Stimulated activated CD4-positive, alpha-beta T cell treated with anti-CD3 and anti-CD28 coated beads, Interleukin-12 subunit alpha, Interleukin-12 subunit beta, amount 100 ng/mL, for 48 hours (primary cell): ENCODE data around the gene CWF19L2.
A peak's percentile ranks its signal among the peaks of the same experiment; 100 is the strongest.
"Not testable (repeated sequence)": the region's sequence is repeated elsewhere in the genome, so short reads cannot be mapped to it uniquely, and the experiment has no call there.

Experiments used
- DNase-seq, 3 donors: peaks; one replicate each; pipeline ENCODE4 v3.0.0-alpha.2; 2020; ENCODE audit warnings: low read depth in 2 of 3, low spot score in 1 of 3

Gene CWF19L2

DNA sequence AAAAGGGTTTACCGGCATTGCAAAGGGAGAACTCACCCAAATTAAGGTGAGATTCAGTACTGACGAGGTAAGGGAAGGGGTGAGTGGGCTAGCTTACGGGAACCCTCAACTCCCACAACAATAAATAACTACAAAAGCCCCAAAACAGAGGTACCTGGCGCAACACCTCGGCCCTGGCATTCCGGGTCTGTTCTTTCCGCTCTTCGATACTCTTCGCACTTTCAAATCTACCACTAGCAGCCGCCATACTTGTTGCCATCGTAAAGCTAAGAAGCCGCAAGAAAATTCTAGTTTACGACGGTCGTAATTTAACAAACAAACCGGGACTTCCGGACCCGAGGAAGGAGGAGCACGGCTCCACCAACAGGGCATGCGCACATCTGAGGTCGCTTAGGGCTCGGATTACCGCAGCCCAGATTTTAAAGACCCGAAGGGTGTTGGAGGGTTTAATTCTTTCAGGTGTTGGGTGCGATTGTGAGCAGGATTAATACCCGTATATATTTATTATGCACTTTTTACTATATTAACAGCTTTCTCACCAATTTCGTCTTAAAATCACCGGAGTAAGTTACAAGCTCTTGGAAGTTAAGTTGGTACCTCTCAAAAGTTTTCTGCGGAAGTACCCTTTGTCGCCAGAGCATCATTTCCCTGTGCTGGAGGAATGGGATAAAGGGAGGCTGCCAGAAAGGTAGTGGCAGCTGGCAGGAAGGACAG lies at the start of gene CWF19L2:
TSS of gene CWF19L2 (minus strand) at position 268 of the 714 bp plus-strand sequence. CDS start at position 259, 9 bp downstream.
- DNase-seq = peak; percentile 74 to 80 (median 79)

DNA sequence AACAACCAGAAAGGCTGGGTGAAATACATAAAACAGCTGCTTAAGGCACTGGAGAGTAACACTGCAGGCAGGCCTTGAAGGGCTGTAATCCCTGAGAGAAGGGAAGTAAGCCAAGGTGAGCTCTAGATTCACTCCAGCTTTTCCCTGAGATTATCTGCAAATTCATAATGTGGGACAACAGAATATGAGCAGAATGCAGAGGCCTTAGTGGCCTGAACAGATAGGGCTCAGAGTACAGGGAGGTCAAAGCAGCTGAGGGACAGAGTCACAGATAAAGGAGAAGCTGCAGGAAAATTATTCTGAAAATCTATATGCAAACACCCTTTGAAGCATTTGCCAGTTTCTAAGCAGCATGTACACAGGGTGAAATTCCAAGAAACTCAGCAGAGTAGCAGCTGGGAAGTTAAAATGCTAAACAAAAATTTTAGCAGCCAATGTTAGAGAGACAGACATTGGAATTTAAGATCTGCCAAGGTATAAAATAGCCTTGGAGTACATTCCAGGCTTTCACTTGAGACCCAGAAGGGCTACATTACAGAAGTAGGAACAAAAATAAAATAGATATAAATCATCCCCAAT lies 48.1 kb upstream of the CWF19L2 start:
- no peak for DNase-seq

DNA sequence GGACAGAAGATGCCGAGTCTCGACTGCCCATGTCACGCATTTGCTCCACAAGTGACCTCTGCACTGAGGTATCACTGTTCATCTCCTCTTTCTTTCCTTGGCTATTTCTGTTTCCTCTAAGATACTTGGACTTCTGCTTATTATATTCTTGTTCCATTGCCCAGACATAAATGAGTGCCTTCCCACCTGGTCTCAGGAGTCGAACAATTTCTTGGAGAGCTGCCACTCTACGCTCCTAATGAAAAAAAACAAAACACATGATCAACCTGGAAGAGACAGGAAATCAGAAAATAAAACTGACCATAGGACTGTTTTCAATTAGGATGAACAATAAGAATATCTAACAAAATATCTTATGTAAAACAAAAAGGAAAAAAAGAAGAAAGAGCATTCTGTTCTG lies 47.4 kb upstream of the CWF19L2 start:
- DNase-seq = no peak

DNA sequence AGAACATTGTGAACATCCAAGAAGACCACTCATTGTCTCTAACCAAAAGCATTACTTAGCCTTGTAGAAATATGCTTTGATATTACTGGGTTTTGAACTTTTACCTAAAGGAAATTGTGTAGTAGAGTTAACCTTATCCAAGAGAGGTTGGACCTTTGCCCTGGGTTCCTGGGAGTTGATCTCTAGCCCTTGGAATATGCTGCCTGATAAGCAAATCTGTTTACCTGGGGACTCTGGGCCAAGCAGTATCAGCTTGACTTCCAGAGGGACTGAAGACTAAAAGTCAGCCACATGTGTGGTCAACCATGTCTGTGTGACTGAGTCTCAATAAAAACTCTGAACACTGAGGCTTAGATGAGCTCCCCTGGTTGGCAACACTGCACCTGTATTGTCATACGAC lies 44.1 kb upstream of the CWF19L2 start:
- no peak for DNase-seq

DNA sequence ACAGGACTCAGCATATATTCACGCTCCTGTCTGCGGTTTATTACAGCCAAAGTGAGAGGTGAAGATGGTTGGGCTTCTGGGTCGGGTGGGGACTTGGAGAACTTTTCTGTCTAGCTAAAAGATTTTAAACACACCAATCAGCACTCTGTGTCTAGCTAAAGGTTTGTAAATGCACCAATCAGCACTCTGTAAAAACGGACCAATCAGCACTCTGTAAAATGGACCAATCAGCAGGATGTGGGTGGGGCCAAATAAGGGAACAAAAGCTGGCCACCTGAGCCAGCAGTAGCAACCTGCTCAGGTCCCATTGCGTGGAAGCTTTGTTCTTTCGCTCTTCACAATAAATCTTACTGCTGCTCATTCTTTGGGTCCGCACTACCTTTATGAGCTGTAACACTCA lies 39.7 kb upstream of the CWF19L2 start:
- DNase-seq = not testable (repeated sequence)

DNA sequence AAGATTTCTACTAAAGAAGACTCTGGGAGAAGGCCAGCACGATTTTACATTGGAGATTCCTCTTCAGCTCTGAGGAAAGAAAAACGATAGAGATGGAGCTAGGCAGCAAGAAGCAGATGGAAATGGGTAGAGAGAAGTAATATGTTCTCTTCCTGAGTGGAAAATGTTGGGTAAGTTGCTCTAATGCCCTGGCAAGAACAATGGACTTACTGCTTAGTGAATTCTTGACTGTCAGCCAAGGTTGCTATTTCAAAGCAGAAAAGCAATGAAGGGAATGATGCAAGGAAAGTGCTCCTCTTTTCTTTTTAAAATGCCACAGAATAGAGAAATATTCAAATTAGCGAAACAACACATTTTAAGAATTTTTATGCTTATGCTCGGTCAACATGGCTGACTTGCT lies 38.4 kb upstream of the CWF19L2 start:
- no peak for DNase-seq

DNA sequence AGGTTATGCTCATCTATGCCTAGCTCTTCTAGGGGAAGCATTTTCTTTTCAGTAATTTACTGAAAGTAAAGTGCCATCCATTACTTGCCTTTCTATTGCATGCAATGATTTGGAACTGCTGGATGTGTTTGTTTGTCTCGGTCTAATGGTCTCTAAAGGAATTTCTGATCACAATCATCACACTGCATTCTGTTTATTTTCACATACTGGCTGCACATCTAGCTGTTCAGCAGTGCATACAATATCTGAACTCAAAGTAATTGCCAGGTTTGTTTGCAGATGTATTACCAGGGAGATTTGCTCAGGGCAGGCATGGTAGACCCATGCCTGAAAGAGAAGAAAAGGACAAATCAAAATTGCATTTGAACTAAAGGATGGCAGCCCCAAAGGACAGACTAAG lies 36.4 kb upstream of the CWF19L2 start:
- no peak for DNase-seq

DNA sequence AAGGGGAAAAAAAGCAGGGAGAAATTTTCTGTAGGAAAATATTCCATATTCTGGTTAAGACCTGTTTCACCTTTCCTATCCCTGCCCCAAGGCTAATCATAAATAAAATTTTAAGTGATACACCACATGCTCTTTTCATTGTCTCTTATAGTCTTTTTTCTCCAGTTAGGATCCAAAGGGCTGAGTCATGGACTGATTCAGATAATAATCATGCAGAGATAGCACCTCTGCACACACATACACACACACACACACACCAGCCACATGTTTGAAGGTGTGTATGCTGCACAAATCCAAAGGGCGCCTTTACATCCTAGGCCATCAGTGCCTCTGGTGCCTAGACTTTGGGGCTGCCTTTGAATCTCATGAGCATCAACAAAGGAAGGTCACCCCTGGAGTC lies 35.5 kb upstream of the CWF19L2 start:
- no peak for DNase-seq

DNA sequence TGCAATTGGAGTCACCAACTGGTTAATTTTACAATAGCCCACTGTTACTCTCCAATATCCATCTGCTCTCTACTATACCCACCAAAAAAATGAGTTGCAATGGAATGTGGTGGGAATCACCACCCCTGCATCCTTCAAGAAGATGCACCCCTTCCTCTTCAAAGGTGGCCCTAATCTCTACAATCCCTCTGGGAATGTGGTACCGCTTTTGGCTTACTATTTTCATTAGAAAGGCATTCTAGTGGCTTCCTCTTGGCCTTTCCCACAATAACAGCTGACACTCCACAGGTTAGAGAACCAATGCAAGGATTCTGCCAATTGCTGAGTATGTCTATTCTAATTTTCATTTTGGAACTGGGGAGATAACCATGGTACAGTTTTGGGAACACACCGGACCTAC lies 33.2 kb upstream of the CWF19L2 start:
- DNase-seq = no peak

DNA sequence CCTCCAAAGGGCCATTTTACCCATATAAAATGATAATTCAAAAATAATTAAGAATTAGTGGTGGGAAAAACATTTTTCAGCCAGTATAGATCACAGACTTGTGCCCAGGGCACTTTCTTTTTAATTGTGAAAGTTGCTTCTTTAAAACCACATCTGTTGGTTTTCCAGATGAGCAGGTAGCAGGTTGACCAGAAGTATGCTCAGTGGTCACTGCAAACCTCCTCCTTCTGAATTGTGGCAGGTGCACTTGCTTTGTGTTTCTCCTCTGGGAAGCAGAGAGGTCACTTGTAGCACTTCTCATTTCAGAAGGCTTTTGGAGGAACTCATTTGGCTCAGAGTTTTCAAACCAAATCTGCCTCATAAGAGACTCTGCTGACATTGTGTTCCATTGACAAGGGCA lies 24.6 kb upstream of the CWF19L2 start:
- DNase-seq = no peak

DNA sequence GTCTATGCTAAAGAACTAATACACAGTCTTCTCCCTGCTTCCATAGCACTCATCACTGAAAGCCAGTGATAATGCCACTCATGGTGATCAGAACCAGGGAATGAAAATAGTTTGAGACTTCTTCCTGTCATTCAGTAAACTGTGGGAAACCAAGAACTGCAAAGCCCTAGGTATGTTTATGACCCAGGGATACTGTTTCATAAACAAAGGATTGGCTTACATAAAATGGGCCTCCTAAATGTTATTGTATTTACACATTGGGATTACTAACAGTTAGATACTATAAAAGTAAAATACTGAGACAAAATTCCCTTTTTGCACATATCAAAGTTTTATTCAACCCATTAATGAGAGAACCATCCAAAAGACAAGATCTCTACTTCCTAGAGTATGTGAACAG lies 21.3 kb upstream of the CWF19L2 start:
- DNase-seq = no peak

DNA sequence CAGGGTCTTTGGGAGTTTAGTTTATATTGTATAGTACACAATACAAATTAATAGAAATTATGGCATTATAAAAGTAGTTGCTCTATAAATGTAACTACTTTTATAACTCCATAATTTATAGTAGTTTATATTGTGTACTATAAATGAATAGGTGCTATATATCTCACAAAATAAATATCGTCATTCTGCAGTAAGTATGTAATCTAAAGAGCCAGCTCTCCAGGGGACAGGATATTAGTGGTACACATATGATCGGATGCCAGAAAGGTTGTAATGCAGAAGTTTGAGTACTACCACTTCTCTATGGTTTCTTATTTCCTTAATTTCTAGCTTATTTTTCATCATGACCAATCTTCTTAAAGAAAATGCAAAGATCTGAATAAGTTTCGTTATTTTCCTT lies 20.2 kb upstream of the CWF19L2 start:
- DNase-seq = no peak

DNA sequence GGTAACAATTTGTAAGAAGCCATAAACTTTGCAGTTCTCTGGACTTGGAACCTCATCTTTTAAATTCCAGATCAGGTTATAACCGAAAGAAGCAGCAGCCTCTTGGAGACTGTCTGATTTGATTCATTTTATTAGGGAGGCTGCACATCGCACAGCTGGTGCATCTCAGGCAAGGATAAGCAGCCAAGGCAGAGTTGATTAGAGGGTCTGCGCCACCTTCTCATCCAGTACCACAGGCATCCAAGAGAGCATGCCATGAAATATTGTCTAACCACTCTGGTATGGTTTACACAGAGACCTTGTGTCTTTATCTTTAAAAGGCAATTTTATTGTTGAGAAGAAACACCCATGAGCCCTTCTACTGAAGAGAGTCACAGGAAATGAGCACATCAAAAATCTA lies 16.2 kb upstream of the CWF19L2 start:
- DNase-seq = no peak

DNA sequence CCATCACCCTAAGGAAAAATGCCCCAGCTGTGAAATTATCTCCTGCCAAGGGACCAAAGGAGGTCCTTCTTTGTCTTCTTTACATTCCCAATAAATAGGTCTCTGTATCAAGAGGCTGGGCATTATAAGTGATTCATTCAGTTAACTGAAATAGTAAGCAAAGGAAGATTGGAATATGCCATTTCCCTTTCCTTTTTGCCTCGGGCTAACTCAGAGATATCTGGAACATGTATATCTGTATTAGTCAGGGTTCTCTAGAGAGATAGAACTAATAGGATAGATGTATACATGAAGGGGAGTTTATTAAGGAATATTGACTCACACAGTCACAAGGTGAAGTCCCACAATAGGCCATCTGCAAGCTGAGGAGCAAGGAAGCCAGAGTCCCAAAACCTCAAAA lies 15.3 kb upstream of the CWF19L2 start:
- no peak for DNase-seq

DNA sequence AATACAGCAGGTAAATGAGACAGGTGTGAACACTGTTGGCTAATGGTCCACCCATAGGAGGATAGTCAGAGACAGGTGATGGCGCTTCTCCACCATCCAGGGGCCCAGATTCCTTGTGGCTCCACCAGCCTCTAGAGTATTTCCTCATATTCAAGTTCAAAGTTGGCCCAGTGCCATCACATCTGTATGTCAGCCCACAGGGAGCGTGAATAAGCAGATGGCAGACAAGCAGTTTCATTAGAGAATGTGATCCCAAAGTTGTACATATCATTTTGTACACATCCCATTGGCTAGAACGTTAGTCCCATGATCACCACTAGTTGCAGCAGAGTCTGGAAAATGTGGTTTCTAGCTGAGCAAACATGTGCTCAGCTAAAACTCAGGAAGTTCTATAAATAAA lies 11.0 kb upstream of the CWF19L2 start:
- no peak for DNase-seq

DNA sequence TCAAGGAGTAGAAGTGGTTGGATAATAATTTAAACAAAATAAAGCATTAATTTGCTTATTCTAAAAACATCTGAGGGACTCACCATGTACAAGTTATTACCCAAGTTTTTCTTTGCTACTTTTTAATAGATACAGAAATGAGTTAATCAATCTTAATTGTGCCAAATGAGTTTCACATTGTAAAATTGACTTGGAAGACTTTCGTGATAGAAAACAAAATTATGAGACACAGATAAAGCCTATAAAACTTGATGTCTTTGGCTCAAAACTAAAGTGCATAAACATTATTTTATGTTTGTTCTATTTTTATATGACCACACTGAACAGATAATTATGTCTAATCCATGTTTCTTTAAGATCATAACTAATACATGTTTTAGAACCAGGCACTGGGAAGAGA lies 10.1 kb upstream of the CWF19L2 start:
- DNase-seq = no peak

DNA sequence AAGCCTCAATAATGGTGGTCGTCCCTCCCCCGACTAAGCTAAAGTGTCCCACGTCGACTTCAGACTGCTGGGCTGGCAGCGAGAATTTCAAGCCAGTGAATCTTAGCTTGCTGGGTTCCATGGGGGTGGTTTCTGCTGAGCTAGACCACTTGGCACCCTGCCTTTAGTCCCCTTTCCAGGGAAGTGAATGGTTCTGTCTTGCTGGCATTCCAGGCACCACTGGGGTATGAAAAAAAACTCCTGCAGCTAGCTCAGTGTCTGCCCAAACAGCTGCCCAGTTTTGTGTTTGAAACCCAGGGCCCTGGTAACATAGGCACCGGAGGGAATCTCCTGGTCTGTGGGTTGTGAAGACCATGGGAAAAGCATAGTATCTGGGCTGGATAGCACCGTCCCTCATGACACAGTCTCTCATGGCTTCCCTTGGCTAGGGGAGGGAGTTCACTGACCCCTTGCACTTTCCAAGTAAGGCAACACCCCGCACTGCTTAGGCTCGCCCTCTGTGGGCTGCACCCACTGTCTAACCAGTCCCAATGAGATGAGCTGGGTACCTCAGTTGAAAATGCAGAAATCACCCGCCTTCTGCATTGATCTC lies 8.7 kb upstream of the CWF19L2 start:
- DNase-seq = not testable (repeated sequence)

DNA sequence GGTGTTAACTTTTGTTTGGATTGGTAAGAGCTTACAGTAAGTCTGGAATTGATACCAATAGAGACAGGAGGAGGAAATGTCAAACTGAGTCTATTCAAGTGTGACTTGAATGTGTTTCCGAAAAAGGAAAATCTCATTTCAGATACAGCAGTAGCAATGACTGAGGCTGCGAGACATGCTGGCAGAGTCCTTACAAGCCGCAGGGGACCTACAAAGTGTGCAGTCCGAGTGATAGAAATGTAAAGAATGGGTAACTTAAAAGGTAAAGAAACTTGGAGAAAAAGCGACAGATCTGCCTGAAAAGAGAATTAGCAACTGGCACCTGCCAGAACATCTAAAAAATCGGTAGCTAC lies 444 bp downstream of the CWF19L2 start:
- peak in 2 of 3 donors; percentile 1 to 3 for DNase-seq

DNA sequence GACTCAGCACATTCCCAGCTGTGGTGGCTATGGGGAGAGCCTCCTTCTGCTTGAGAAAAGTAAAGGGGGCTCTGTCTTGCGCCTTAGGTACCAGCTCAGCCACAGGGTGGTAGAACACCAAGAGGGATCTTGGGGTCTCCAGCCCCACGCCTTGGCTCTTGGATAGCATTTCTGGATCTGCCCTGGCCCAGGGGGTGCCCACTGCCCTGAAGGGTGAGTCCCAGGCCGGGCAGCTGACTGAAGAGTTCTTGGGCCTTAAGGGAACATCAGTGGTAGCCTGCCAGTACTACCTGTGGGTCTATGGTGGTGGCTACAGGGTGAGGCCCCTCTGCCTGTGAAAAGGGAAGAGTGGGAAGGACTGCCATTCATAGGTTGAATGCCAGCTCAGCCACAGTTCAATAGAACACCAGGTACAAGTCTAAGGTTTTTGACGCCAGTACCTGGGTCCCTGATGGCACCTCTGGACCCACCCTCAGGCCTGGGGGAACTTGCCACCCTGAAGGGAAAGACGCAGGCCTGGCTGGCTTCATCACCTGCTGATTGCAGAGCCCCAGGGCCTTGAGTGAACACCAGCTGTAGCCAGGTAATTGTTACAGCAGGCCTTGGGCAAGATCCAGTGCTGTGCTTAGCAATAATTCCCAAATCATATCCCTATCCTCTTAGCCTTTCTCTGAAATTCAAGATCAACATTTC lies 3.9 kb downstream of the CWF19L2 start:
- no peak for DNase-seq

DNA sequence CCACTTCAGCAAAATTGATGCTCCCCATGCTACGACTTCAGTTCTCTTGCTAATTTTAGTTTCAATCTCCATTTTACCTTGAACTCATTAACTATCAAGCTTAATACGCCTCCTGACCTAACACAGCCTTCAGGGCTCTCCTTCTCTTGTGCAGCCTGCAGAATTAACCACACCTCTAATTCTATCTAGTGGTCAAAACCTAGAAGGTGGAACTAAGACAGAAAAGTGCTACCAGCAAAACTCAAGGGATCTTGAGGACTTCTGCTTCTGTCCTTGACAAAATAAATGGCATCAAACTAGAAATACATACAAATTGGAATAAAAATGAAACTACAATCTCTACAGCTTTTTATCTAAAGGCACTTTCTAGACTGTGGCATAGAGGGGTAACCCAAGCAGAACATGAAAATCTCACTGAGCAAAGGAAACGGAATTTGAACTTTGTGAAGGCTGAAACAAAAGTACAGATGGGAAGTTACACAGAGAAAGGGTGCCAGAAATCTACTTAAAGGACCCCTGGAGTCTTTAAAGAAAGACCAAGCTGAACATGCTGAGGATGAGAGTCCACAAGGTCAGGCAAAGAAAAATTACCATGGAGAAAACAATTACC lies 10.7 kb downstream of the CWF19L2 start:
- no peak for DNase-seq

DNA sequence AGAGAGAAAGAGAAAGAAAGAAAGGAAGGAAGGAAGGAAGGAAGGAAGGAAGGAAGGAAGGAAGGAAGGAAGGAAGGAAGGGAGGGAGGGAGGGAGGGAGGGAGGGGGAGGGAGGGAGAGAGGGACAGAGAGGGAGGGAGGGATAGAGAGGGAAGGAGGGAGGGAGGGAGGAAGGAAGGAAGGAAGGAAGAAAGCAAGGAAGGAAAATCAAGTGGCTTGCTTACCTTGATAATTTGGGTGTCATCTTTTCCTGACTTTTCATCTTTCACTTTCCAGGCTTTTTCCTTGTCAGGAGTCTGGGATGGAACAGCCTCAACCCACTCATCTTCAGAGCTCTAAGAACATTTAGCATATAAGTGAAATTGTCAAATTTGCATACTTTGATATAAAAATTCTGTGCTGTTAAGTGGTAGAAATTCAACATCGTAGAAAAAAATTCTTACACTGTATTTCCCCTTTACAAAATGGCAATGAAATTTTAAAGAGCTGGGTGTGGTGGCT lies 14.9 kb downstream of the CWF19L2 start:
- DNase-seq = no peak
